ENCODE results near the gene DEAF1.

The DEAF1 gene

DNA sequence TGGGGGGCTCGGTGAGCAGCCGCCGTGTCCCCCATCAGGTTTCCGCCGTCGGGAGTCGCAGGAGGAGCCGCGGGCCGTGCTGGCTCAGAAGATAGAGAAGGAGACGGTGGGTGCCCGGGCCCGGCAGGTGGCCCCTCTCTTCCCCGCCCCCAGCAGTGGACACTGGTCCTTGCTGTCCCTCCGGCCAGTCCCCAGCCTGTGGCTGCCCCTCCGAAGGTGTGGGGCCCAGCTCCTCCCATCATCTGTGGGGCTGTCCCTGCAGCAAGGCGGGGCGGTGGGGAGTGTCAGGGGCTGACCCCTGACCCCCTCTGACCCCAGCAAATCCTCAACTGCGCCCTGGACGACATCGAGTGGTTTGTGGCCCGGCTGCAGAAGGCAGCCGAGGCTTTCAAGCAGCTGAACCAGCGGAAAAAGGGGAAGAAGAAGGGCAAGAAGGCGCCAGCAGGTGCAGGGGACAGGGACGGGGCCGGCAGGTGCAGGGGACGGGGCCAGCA is 26.3 kb upstream of the DEAF1 start:
- CTCF ChIA-PET: interaction anchor here (1.0 to 15.0 kb wide), 12 partner anchors 9 to 161 kb away, joined by 3 to 133 read pairs (median 14); partner anchors contain the start of genes DEAF1, TALDO1 and TMEM80
- H3K9me3 ChIP-seq (ENCODE audit: control extremely low read depth in 1 of 5, control insufficient read depth in 4 of 5, insufficient read depth in 2 of 5, low read depth in 1 of 5, low read length in 4 of 5): no peaks in the 10 kb centered on the region
- DNase-seq: peak in 2 of 3 donors; percentile 57 to 66
- peaks cover 0 to 49% (median 14%) of the 10 kb centered on the region in 5 experiments for H3K27me3 ChIP-seq (replicated peaks in 2 of 5; ENCODE audit: control insufficient read depth in 4 of 5, insufficient read depth in 5 of 5, low read length in 4 of 5)
- H3K27ac ChIP-seq (ENCODE audit: insufficient read depth in 1 of 2, low read depth in 1 of 2, low read length in 2 of 2, poor library complexity in 1 of 2, severe bottlenecking in 2 of 2): no peak overlapping the region
- peaks cover 0 to 30% (median 27%) of the 10 kb centered on the region in 4 experiments for H3K4me1 ChIP-seq (ENCODE audit: control extremely low read depth in 1 of 4, control insufficient read depth in 4 of 4, insufficient read depth in 4 of 4, low read length in 3 of 4)
- 5% methylated on average over 20 of the region's 28 CpGs for WGBS (ENCODE audit: insufficient coverage)
- peak overlapping the region in 4 of 7 experiments; percentile 22 to 59 (median 43) for H3K4me3 ChIP-seq (ENCODE audit: control insufficient read depth in 1 of 7, extremely low read depth in 1 of 7, insufficient read depth in 4 of 7, low read depth in 2 of 7, low read length in 6 of 7)
- no peaks in the 10 kb centered on the region for H3K36me3 ChIP-seq (ENCODE audit: control insufficient read depth in 4 of 4, insufficient read depth in 4 of 4, low read length in 3 of 4)
- POLR2A ChIA-PET: no interaction called here

GRCh38 chr11:720642-721246 is 25.7 kb upstream of the DEAF1 start:
- ChIA-PET CTCF (interaction anchor here (1.8 to 15.0 kb wide), 7 partner anchors 9 to 57 kb away, joined by 6 to 133 read pairs (median 7); partner anchors contain the start of gene TALDO1), POLR2A (interaction anchor here (1.1 kb wide), 1 partner anchor 24 kb away, joined by 5 read pairs; no protein-coding TSS in a partner anchor)
- Histone ChIP-seq H3K36me3 (ENCODE audit: control insufficient read depth in 4 of 4, insufficient read depth in 4 of 4, low read length in 3 of 4) (no peaks in the 10 kb centered on the region), H3K27ac (ENCODE audit: insufficient read depth in 1 of 2, low read depth in 1 of 2, low read length in 2 of 2, poor library complexity in 1 of 2, severe bottlenecking in 2 of 2) (no peak overlapping the region), H3K9me3 (ENCODE audit: control extremely low read depth in 1 of 5, control insufficient read depth in 4 of 5, insufficient read depth in 2 of 5, low read depth in 1 of 5, low read length in 4 of 5) (no peaks in the 10 kb centered on the region), H3K4me3 (ENCODE audit: control insufficient read depth in 1 of 7, extremely low read depth in 1 of 7, insufficient read depth in 4 of 7, low read depth in 2 of 7, low read length in 6 of 7) (peak overlapping the region in 4 of 7 experiments; percentile 22 to 34 (median 28)), H3K4me1 (ENCODE audit: control extremely low read depth in 1 of 4, control insufficient read depth in 4 of 4, insufficient read depth in 4 of 4, low read length in 3 of 4) (peaks cover 0 to 27% (median 24%) of the 10 kb centered on the region in 4 experiments), H3K27me3 (replicated peaks in 2 of 5; ENCODE audit: control insufficient read depth in 4 of 5, insufficient read depth in 5 of 5, low read length in 4 of 5) (peaks cover 0 to 49% (median 14%) of the 10 kb centered on the region in 5 experiments)
- WGBS (ENCODE audit: insufficient coverage): 2% methylated on average over 34 of the region's 53 CpGs
- peak in 2 of 3 donors; percentile 62 to 69 for DNase-seq

GRCh38 chr11:720017-720641 is 25.1 kb upstream of the DEAF1 start:
- Histone ChIP-seq H3K4me3 (ENCODE audit: control insufficient read depth in 1 of 7, extremely low read depth in 1 of 7, insufficient read depth in 4 of 7, low read depth in 2 of 7, low read length in 6 of 7) (peak overlapping the region in 3 of 7 experiments; percentile 23 to 34 (median 32)), H3K27me3 (replicated peaks in 2 of 5; ENCODE audit: control insufficient read depth in 4 of 5, insufficient read depth in 5 of 5, low read length in 4 of 5) (peaks cover 0 to 43% (median 12%) of the 10 kb centered on the region in 5 experiments), H3K4me1 (ENCODE audit: control extremely low read depth in 1 of 4, control insufficient read depth in 4 of 4, insufficient read depth in 4 of 4, low read length in 3 of 4) (peaks cover 0 to 22% (median 21%) of the 10 kb centered on the region in 4 experiments), H3K27ac (ENCODE audit: insufficient read depth in 1 of 2, low read depth in 1 of 2, low read length in 2 of 2, poor library complexity in 1 of 2, severe bottlenecking in 2 of 2) (no peak overlapping the region), H3K36me3 (ENCODE audit: control insufficient read depth in 4 of 4, insufficient read depth in 4 of 4, low read length in 3 of 4) (no peaks in the 10 kb centered on the region), H3K9me3 (ENCODE audit: control extremely low read depth in 1 of 5, control insufficient read depth in 4 of 5, insufficient read depth in 2 of 5, low read depth in 1 of 5, low read length in 4 of 5) (peaks cover 0 to 3% (median 0%) of the 10 kb centered on the region in 5 experiments)
- 66% methylated on average over 33 of the region's 35 CpGs for WGBS (ENCODE audit: insufficient coverage)
- ChIA-PET POLR2A (interaction anchor here (1.1 kb wide), 1 partner anchor 23 kb away, joined by 5 read pairs; no protein-coding TSS in a partner anchor), CTCF (interaction anchor here (2.1 to 15.0 kb wide), 2 partner anchors 17 to 27 kb away, joined by 7 to 133 read pairs; partner anchors contain the start of gene TALDO1)
- no peak for DNase-seq

- peaks cover 0 to 36% (median 8%) of the 10 kb centered on the region in 5 experiments for H3K27me3 ChIP-seq (replicated peaks in 2 of 5; ENCODE audit: control insufficient read depth in 4 of 5, insufficient read depth in 5 of 5, low read length in 4 of 5)
- no peaks in the 10 kb centered on the region for H3K36me3 ChIP-seq (ENCODE audit: control insufficient read depth in 4 of 4, insufficient read depth in 4 of 4, low read length in 3 of 4)
- peaks cover 0 to 3% (median 0%) of the 10 kb centered on the region in 5 experiments for H3K9me3 ChIP-seq (ENCODE audit: control extremely low read depth in 1 of 5, control insufficient read depth in 4 of 5, insufficient read depth in 2 of 5, low read depth in 1 of 5, low read length in 4 of 5)
- 93% methylated on average over 31 of the region's 34 CpGs for WGBS (ENCODE audit: insufficient coverage)
- no peak overlapping the region for H3K4me3 ChIP-seq (ENCODE audit: control insufficient read depth in 1 of 7, extremely low read depth in 1 of 7, insufficient read depth in 4 of 7, low read depth in 2 of 7, low read length in 6 of 7)
- POLR2A ChIA-PET: no interaction called here
- CTCF ChIA-PET: interaction anchor here (2.1 to 15.0 kb wide), 2 partner anchors 16 to 28 kb away, joined by 7 to 133 read pairs; partner anchors contain the start of gene TALDO1
- peaks cover 0 to 22% (median 21%) of the 10 kb centered on the region in 4 experiments for H3K4me1 ChIP-seq (ENCODE audit: control extremely low read depth in 1 of 4, control insufficient read depth in 4 of 4, insufficient read depth in 4 of 4, low read length in 3 of 4)
- no peak overlapping the region for H3K27ac ChIP-seq (ENCODE audit: insufficient read depth in 1 of 2, low read depth in 1 of 2, low read length in 2 of 2, poor library complexity in 1 of 2, severe bottlenecking in 2 of 2)
- DNase-seq: no peak
Measured at GRCh38 chr11:719214-720016, 24.4 kb upstream of the DEAF1 start.

- H3K9me3 ChIP-seq (ENCODE audit: control extremely low read depth in 1 of 5, control insufficient read depth in 4 of 5, insufficient read depth in 2 of 5, low read depth in 1 of 5, low read length in 4 of 5): peaks cover 0 to 3% (median 0%) of the 10 kb centered on the region in 5 experiments
- peaks cover 0 to 7% (median 1%) of the 10 kb centered on the region in 4 experiments for H3K4me1 ChIP-seq (ENCODE audit: control extremely low read depth in 1 of 4, control insufficient read depth in 4 of 4, insufficient read depth in 4 of 4, low read length in 3 of 4)
- ChIA-PET POLR2A (no interaction called here), CTCF (no interaction called here)
- no peak overlapping the region for H3K4me3 ChIP-seq (ENCODE audit: control insufficient read depth in 1 of 7, extremely low read depth in 1 of 7, insufficient read depth in 4 of 7, low read depth in 2 of 7, low read length in 6 of 7)
- 88% methylated on average over 1 of the region's 6 CpGs for WGBS (ENCODE audit: insufficient coverage)
- peaks cover 0 to 23% (median 4%) of the 10 kb centered on the region in 5 experiments for H3K27me3 ChIP-seq (replicated peaks in 2 of 5; ENCODE audit: control insufficient read depth in 4 of 5, insufficient read depth in 5 of 5, low read length in 4 of 5)
- DNase-seq: no peak
- H3K27ac ChIP-seq (ENCODE audit: insufficient read depth in 1 of 2, low read depth in 1 of 2, low read length in 2 of 2, poor library complexity in 1 of 2, severe bottlenecking in 2 of 2): no peak overlapping the region
- no peaks in the 10 kb centered on the region for H3K36me3 ChIP-seq (ENCODE audit: control insufficient read depth in 4 of 4, insufficient read depth in 4 of 4, low read length in 3 of 4)
Measured at GRCh38 chr11:714436-714835, 19.4 kb upstream of the DEAF1 start.

- 89% methylated on average over 23 of the region's 27 CpGs for WGBS (ENCODE audit: insufficient coverage)
- no peak for DNase-seq
- H3K4me1 ChIP-seq (ENCODE audit: control extremely low read depth in 1 of 4, control insufficient read depth in 4 of 4, insufficient read depth in 4 of 4, low read length in 3 of 4): peaks cover 0 to 22% (median 10%) of the 10 kb centered on the region in 4 experiments
- ChIA-PET CTCF (interaction anchor here (0.8 kb wide), 1 partner anchor 13 kb away, joined by 3 read pairs; no protein-coding TSS in a partner anchor), POLR2A (no interaction called here)
- H3K9me3 ChIP-seq (ENCODE audit: control extremely low read depth in 1 of 5, control insufficient read depth in 4 of 5, insufficient read depth in 2 of 5, low read depth in 1 of 5, low read length in 4 of 5): no peaks in the 10 kb centered on the region
- peaks cover 0 to 60% (median 8%) of the 10 kb centered on the region in 5 experiments for H3K27me3 ChIP-seq (replicated peaks in 2 of 5; ENCODE audit: control insufficient read depth in 4 of 5, insufficient read depth in 5 of 5, low read length in 4 of 5)
- H3K36me3 ChIP-seq (ENCODE audit: control insufficient read depth in 4 of 4, insufficient read depth in 4 of 4, low read length in 3 of 4): peaks cover 0 to 2% (median 0%) of the 10 kb centered on the region in 4 experiments
- H3K4me3 ChIP-seq (ENCODE audit: control insufficient read depth in 1 of 7, extremely low read depth in 1 of 7, insufficient read depth in 4 of 7, low read depth in 2 of 7, low read length in 6 of 7): no peak overlapping the region
- no peak overlapping the region for H3K27ac ChIP-seq (ENCODE audit: insufficient read depth in 1 of 2, low read depth in 1 of 2, low read length in 2 of 2, poor library complexity in 1 of 2, severe bottlenecking in 2 of 2)
Measured at GRCh38 chr11:709109-709997, 14.3 kb upstream of the DEAF1 start.
